Head of caudate nucleus (tissue), 42 donors: ENCODE results near the gene WNT7B.
"Not testable (repeated sequence)": the region's sequence is repeated elsewhere in the genome, so short reads cannot be mapped to it uniquely, and the experiment has no call there.

Experiments used
- DNase-seq, 42 donors: peaks; one replicate each; pipeline versions ENCODE4 v3.0.0 to v3.0.0-alpha.2; 2020 to 2021; ENCODE audit warnings: mixed read lengths in 7 of 42
- intact Hi-C: fragments of 100-400 bp; cut with DNase I; formaldehyde crosslinking; loops from one replicate; pipeline ENCODE4 v1.15.0; 2022

WNT7B gene

DNA sequence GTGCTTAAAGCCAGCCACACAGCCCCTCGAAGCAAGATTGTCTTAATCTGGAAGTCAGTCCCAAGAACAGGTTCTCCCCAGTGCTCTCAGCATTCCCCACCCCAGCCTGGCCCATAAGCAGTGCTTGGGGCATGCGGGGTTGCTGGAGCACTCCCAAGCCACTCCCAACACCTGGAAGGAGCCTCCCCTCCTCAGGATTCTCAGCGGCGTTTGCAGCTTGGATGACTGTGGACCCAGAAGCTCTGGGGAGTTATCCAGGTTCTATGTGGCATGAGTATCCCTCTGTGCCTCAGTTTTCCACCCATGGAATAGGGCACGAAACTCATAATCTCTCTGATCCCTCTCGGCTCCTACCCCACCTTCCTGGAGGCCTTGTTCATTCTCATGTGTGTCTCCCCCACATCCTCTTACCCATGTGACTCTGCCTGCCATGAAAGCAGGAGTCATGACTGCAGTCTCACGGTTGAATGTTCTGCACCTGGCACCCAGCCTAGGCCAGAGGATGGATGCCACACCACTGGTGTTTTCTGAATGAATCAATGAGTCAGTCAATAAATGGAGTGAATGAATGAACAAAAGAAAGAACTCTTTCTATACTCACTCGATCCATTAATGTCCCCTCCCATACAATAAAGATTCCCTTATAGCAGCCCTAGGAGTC lies 33.4 kb upstream of the WNT7B start:
- intact Hi-C loops, result no loop called here
- peak in 12 of 42 donors; percentile 30 to 78 (median 54) for DNase-seq

DNA sequence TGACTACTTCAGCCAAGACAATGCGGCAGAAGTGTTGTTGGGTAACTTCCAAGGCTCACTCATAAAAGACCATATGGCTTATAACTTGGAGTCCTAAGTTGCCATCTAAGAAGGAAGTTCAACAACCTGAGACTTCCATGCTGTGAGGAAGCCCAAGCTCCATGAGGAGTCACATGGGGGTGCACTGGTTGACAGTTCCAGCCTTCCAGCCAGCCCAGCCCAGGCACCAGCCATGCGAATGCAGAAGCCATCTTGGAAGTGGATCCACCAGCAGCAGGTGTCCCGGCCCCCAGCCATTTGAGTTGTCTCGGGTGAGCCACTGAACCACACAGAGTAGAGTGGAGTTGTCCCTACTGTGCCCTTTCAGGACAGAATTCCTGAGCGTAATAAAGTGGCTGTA lies 32.8 kb upstream of the WNT7B start:
- intact Hi-C loops, result no loop called here
- no peak for DNase-seq

DNA sequence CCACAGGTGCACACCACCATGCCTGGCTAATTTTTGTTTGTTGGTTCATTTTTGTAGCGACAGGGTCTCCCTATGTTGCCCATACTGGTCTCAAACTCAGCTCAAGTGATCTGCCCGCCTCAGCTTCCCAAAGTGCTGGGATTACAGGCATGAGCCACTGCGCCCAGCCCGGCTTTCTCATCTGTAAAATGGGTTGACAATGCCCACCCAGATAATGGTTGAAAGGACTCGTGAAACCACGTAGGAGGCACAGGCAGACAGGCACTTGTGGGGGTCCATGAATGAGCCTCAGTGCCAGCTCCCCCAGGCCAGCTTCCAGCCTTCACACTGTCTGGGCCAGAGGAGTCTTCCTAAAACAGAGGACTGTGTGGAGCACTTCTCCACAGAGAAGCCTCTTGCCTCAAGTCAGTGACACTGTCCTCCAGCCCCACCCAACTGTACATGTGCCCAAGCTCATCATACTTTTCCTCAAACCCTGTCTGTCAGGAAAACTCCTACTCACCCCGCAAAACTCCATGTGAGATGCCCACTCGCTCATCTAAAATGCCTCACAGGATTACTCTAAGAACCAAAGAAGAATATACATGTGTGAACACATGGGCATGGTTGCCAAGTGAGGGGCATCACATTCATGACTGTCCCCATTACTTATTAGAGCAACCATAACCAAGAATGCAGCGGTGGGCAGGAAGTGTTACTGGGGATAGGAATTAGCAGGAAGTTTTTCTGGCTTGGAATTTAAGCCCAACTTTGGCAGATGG lies 32.1 kb upstream of the WNT7B start:
- intact Hi-C loops, result no loop called here

DNA sequence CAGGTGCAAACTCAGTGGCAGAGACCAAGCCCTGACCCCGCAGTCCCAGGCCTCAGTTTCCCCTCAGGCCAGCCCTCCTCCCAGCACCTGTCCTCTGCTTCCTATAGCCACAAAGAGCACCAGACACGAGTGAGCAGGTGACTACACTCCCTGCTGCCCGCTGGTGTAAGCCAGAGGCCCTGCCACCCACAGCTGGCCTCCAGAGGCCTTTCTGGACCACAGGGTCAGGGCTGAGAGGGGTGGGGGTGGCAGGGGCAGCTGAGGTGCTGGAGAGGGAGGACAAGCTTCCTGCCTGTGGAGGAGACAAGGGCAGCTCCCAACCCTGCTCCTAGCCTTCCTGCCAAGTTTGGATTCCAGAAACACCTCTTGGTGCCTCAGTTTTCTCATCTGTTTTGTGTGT lies 31.3 kb upstream of the WNT7B start:
- intact Hi-C loops, result no loop called here

More for the DNA sequence above, 32.1 kb upstream of the WNT7B start:
- no peak for DNase-seq

DNA sequence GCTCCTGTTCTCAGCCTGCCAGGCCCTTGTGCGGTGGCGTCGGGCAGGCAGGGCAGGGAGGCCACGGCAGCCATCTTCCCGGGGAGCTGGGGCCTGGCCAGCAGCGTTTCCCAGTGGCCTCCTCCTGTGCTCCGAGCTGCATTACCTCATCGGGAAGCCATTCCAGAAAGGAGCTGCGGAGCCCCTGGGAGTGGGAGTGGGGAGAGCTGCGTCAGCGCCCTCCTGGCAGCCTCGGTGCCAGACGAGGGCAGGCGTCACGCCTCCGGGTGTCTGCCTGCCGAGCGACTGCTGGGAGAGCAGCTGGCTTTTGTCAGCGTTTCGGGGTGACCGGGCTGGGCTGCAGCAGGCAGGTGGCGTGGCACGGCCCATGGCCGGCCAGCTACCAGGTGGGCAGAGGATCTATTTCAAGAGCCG lies 30.9 kb upstream of the WNT7B start:
- intact Hi-C loops, result loop anchor here (2.0 kb wide), 1 partner anchor 109 kb away; no protein-coding TSS in a partner anchor
- DNase-seq, result peak in 36 of 42 donors; percentile 40 to 90 (median 67)

More for the DNA sequence above, 31.3 kb upstream of the WNT7B start:
- DNase-seq, result no peak

DNA sequence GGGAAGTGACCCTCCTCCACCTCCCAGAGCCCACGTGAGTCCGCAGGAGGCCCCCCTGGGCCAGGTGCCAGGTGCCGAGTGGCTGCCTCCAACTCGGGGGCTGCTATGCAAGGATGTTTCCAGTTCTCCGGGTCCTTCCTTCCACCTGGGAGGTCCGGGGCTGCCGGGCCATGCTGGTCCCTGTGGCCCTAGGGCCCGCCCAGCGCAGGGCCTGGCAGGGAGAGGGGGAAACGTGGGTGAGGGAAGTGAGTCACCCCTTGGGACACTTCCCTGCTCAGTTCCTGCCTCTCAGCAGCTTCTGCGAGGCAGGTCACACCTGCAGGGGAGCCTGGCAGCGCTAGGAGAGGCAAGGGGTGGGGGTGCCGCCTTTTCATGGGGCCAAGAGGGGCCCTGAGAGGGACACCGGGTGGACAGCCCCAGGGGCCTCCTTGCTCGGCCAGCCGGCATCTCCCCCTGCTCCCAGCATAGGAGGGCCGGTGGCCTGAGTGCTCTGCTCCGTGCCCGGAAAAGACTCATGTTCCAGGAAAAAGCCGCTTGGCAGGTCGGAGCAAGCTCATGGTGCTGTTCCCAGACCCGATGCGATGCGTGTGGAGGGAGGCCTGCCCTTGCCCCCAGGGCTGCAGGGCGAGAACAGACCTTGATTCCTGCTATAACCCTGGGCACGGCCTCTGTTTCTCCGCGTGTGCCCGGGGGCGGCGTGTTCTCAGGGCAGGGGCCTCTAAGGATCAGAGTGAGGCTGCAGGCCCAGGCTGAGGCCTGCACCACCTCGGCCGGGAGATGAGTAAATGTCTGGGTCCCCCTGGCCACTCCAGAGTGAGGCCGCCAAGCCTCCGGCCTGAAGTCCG lies 30.3 kb upstream of the WNT7B start:
- peak in 1 of 42 donors; percentile 64 for DNase-seq
- intact Hi-C loops, result loop anchor here (2.0 kb wide), 1 partner anchor 110 kb away; no protein-coding TSS in a partner anchor

DNA sequence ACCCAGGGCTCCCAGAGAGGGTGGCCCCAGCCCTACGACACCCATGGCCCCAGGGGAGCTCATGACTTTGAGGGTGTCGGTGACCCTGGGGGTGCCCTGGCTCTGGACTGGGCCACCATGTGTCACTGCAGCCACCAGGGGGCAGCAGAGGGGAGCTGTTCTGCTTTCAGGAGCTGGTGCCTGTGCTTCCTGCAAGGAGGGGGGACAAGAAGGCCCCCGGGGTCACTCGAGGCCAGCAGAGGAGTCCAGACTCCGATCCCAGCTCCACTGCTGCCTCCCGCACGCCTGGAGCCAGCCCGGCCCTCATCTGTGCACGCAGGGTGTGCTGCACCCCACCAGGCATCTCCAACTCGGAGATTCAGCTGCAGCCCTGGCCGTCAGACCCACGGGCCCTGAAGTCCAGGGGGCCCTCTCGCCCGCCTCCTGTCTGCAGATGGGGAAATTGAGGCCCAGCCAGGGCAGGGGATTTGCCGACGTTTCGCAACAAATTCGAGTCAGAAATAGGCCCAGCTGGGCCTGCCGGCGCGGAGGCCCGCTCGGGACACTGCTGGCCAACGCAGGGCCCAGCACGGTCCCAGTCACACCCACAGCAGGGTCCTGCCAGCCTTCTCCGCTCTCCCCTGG lies 29.5 kb upstream of the WNT7B start:
- intact Hi-C loops, result loop anchor here (2.0 kb wide), 1 partner anchor 110 kb away; no protein-coding TSS in a partner anchor
- DNase-seq, result peak; percentile 89 to 98 (median 95)

DNA sequence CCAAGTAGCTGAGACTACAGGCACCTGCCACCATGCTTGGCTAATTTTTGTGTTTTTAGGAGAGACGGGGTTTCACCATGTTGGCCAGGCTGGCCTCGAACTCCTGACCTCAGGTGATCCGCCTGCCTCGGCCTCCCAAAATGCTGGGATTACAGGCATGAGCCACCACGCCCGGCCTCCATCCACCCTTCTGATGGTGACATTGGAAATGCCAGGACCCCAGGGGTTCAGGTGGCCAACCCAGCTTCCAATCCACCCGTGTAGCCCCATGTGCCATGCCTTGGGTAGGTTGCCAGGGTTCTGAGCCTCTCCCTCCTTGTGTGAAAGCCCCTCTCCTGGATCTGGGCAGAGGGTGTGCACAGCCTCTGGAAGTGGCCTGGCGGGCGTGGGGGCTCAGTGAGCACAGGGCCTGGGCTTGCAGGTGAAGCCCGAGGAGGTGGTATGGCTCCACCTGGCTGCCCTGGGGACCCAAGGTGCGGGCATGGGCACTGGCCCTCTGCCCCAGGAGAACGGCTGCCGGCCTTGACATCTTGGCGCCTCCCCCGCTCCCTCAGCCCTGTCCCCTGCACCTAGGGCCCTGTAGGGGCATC lies 28.2 kb upstream of the WNT7B start:
- intact Hi-C loops, DNase-seq: not testable (repeated sequence)

DNA sequence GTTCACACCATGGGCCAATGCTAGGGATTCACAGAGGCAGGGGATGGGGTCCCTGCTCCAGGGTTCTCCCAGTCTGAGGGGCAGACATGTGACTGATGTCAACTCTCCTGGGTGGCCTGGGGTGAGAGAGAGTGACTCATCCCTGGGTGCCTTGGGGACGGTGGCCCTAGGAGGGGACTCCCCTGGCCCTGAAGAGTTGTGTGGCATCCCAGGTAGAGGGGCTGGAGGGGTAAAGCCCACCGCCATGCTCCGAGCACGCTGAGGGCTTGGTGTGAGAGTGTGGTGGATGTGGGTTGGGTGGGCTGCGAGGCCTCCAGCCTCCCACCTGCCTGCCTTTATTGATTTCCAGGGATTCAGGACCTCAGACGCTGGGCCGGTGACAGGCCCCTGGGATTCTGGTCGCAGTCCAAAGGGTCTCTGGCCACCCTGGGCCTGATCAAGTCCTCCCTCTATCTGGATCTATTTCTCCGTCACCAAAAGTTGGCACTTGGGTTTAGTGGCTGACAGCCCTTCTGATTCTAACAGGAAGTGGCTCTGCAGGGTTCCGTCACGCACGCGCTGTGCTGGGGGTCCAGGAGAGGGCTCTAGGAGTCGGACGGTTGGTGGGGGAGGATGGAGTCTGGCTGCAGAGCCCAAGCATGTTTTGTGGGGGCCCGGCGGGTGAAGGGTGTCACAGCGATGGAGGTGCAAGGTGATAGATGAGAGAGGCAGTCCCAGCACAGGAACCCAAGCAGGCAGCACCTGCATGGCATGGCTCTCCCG lies 27.3 kb upstream of the WNT7B start:
- DNase-seq, result peak in 1 of 42 donors; percentile 3
- intact Hi-C loops, result no loop called here

DNA sequence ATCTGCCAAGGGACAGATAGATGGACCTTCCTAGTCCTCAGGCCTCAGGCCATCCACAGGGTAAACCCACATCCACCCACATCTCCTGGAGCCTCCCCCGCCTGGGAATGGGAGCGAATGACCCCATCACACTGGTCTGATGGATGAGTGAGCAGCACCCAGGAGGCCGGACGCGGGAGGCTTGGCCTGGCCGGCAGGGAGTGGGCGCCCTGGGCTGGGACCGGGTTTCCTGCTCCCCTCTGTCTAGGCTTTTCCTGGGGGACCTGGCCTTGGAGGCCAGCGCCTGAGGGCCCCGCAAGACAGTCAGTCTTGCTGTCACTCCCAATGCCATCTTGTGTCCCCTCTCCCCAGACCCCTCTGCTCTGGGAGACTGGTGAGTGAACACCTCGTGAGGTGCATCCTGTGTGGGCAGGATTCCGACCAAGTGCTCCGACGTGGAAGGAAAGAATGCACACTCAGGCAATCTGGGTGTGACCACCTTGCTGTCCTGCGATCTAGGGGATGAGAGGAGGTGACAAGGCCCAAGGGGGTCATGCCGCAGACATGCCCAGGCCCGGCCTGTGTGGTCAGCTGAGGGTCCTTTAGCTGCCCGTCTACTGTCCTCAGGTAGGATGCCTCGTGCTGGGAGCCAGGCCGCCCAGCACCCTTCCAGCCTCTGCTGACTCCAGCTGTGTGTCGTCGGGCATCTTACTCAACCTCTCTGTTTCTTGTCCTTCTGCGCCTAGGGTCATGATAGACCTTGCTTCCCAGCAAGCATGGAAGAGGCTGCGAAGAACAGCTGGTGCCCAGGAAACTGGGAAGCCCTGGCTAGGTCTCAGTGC lies 26.5 kb upstream of the WNT7B start:
- intact Hi-C loops, result no loop called here
- peak in 1 of 42 donors; percentile 1 for DNase-seq

DNA sequence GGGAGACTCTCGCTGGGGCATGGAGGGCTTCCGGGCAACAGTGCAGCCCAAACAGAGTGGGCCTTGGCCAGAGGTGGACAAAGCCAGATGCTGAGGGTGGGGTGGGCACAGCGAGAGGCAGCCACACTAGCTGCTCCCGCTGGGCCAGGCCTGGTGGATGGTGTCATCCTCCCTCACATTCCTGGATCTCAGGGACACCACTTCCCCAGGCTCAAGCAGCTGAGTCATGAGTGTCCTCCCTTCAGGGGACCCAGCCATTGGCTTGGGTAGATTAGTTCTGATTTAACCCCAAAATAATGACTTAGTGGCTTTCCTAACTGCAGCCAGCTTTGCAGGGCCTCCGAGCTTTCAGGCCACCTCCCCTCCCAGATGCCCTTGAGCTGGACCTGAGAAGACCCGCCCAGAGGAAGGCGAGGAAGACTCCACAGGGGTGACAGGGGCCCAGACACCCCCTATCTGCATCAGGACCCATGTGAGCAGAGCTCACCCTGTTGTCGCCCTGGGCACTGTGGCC lies 25.9 kb upstream of the WNT7B start:
- no peak for DNase-seq
- intact Hi-C loops, result no loop called here

DNA sequence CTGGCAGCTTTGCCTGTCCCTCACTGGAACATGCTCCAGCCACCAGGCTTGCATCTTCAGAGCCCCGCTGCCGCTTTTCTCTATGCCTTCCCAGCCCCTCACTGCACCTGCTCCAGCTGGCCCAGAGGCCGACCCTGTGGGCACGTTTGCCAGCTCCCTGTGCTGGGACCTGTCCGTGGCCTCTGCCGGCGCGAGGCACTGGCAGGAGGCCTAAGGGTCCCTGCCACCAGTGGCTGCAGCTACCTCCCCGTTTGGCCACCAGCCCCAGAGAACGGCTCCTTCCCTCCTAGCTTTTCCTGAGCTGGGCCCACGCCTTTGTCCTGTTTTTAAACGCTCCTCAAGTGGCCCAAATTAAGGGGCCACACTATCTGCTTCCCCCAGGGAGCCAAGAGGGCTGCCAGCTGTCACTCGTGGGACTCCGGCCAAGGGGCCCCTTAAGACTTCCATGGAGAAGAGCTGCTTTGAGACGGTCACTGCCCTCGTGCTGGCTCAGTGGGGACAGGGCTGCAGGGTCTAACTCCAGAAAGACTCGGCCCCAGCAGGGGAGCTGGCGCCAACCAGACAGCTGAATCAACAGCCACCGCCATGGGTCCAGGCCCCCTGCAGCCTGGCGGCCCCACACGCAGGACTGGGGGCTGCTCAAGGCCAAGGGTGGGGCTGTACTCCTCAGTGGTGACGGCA lies 24.6 kb upstream of the WNT7B start:
- DNase-seq, result peak in 2 of 42 donors; percentile 4 to 32
- intact Hi-C loops, result no loop called here

DNA sequence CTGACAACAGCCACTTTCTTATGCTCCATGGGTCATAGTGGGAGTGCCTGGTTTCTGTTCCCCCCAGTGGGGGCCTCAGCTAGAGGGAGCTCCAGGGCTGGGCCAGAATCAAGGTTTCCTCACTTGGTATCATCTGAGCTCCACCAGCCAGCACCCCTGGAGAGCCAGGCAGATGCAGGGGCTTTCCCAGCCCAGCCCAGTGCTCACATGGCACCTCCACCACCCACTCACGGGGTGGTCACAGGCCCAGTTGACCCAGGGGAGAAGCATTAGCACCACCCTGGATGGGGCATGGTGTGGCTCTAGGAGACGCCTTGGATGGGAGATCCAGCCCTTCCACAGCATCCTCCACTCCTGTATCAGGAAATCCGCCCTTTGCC lies 24.1 kb upstream of the WNT7B start:
- intact Hi-C loops, result no loop called here

DNA sequence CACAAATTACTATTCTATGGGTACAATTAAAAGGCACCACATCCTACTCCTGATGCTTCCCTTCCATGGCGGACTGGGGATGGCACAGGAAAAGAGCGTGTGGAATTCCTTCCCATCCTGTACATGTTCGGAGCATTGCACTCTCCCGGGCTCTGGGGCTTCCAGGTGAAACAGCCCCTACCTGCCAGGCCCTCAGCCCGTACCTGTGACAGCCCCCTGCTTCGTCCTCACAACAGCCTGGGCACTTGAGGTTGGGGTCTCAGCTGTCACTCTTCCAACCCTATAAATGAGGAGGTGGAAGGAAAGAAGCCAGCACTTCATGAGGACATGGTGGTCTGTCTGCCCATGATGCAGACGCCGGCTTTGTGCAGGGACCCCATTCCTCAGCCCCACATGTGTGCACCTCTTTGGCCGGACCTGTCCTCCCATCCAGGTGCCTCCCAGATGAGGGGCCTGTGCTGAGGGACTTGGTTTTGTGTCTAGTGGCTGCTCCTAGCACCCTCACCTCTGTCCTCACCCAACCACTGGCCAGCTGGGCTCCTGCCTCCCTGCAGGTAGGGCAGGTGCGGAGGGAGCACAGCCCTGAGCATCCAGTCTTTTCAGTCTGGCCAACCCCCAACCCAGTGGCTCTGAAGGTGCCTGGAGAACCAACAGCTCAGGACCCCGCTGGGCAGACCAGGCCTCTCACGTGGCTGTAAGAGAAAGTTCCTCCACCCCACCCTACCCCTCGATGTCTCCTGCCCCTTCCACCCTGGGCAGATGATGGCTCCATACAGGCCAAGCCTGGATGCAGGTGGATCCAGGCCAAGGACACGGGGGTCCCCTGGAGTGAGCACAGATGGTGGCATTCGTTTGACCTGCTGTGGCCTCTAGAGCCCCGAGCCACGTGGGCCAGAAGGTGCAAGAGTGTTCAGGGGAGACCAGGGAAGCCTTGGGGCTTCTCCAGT lies 23.4 kb upstream of the WNT7B start:
- intact Hi-C loops, result no loop called here
- DNase-seq, result peak in 1 of 42 donors; percentile 3

More for the DNA sequence above, 24.1 kb upstream of the WNT7B start:
- peak in 1 of 42 donors; percentile 3 for DNase-seq

DNA sequence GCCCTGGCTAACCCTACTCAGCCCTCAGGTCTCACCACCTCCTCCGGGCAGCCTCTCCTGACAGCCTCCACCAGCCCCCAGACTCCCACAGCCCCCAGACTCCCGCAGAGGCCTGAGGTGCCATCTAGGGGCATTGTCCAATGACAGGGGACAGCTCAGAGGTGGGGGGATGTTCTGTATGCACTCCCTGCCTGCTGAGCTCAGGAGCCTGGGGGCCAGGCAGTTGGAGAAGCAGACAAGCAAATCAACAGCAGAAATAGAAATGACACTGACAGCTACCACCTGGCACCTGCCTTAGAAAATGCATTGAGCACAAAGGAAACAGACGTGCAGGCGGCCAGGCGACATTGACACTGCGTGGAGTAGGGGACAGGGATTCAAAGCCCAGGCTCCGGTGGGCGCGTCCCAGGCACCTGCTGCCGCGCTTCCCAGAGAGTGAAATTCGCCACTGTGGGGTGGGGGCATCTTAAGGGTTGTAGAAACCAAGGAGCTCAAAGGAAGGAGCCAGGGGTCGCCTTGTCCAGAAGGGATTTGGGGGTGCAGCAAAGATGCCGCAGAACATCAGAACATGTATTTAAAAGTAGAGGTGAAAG lies 22.5 kb upstream of the WNT7B start:
- intact Hi-C loops, result loop anchor here (10.0 kb wide), 2 partner anchors 295 to 335 kb away; partner anchors contain the start of genes GTSE1 and TRMU
- peak in 1 of 42 donors; percentile 1 for DNase-seq
